NB4 (cell line): ENCODE results near the gene STK33.

Experiments used
- CTCF ChIP-seq: IDR thresholded peaks from one replicate; pipeline ENCODE4 v1.5.1; 2012; ENCODE audit warnings: low read depth, low read length
- MYC ChIP-seq: IDR thresholded peaks from 2 replicates; pipeline ENCODE4 v1.6.1; 2011; ENCODE audit warnings: low read depth, low read length
- POLR2A ChIP-seq: IDR thresholded peaks from 2 replicates; pipeline ENCODE4 v1.6.1; 2011; ENCODE audit warnings: mild to moderate bottlenecking; ENCODE audit not compliant: insufficient read length; ENCODE audit errors: extremely low read depth
- TF ChIP-seq, protein P1 (sequence below): IDR thresholded peaks from 2 replicates; pipeline ENCODE4 v1.6.1; 2011; ENCODE audit warnings: low read depth, low read length

DNA sequence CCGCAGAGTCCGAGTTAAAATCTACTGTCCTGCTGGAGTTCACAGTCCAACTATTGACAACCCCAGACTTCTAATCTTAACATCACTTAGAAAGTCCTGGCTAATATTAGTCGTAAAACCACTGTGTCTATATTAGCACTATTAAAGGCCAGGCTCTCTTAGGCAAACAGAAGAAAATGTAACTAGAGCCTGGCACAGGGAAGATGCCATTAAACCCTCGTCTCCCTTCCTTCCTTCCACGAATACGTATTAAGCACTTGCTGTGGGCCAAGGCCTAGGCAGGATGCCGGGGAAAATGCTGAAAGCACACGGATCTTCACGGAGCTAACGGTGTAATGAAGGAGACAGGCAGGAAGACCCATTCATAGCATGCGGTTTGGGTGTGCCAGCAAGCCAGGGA lies 248.8 kb downstream of the STK33 start:
- TF ChIP-seq CTCF = no peak
- no peak for TF ChIP-seq POLR2A
- TF ChIP-seq, protein P1, sequence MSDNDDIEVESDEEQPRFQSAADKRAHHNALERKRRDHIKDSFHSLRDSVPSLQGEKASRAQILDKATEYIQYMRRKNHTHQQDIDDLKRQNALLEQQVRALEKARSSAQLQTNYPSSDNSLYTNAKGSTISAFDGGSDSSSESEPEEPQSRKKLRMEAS = no peak
- no peak for TF ChIP-seq MYC
